DND-41 (cell line): ENCODE results near the gene KCNH1.

Experiments used
- ATAC-seq: fragments of 200-7000 bp; cut with Tn5 transposase; 3 replicates; pipeline ENCODE4 v1.9.1; 2021; ENCODE audit warnings: low read depth; ENCODE audit not compliant: insufficient read depth
- DNase-seq: peaks from one replicate; pipeline ENCODE4 v3.0.0-alpha.2; 2020
- H2AFZ ChIP-seq: 2 replicates; pipeline ENCODE4 v1.6.0; 2012; ENCODE audit warnings: low read depth, low read length
- H3K27ac ChIP-seq: 2 replicates; pipeline ENCODE4 v1.5.1; 2012; ENCODE audit warnings: low read length, inconsistent platforms
- H3K27me3 ChIP-seq: fragments of 200-600 bp; sonication (generic); 2 replicates; pipeline ENCODE4 v1.6.0; 2012; ENCODE audit warnings: low read length, mild to moderate bottlenecking, inconsistent platforms; ENCODE audit not compliant: insufficient read depth, poor library complexity
- H3K36me3 ChIP-seq: 2 replicates; pipeline ENCODE4 v1.5.1; 2012; ENCODE audit warnings: low read length, inconsistent platforms; ENCODE audit not compliant: insufficient read depth
- H3K4me1 ChIP-seq: 2 replicates; pipeline ENCODE4 v1.5.1; 2012; ENCODE audit warnings: mild to moderate bottlenecking, low read length; ENCODE audit not compliant: insufficient read depth
- H3K4me2 ChIP-seq: 2 replicates; pipeline ENCODE4 v1.6.0; 2012; ENCODE audit warnings: mild to moderate bottlenecking, moderate library complexity, low read length, inconsistent platforms; ENCODE audit not compliant: insufficient read depth
- H3K4me3 ChIP-seq, 2 experiments: fragments of 200-600 bp in 1 of 2; shearing (Covaris generic) in 1 of 2; 2 replicates each; pipeline ENCODE4 v1.5.1; 2012 to 2016; ENCODE audit warnings: inconsistent platforms in 2 of 2, low read length in 2 of 2, mild to moderate bottlenecking in 2 of 2, low read depth in 1 of 2, moderate library complexity in 1 of 2
- H3K79me2 ChIP-seq: 2 replicates; pipeline ENCODE4 v1.6.0; 2012; ENCODE audit warnings: low read length, inconsistent platforms; ENCODE audit not compliant: insufficient read depth
- H3K9ac ChIP-seq: 2 replicates; pipeline ENCODE4 v1.6.0; 2012; ENCODE audit warnings: low read depth, mild to moderate bottlenecking, inconsistent platforms, low read length, moderate library complexity
- H3K9me3 ChIP-seq: 2 replicates; pipeline ENCODE4 v1.5.1; 2012; ENCODE audit warnings: low read length, moderate library complexity, mild to moderate bottlenecking, inconsistent platforms; ENCODE audit not compliant: insufficient read depth, severe bottlenecking
- H4K20me1 ChIP-seq: 2 replicates; pipeline ENCODE4 v1.6.0; 2012; ENCODE audit warnings: low read length; ENCODE audit not compliant: insufficient read depth
- EZH2 ChIP-seq: IDR thresholded peaks from 3 replicates; pipeline ENCODE4 v1.6.1; 2012; ENCODE audit warnings: borderline replicate concordance, low read depth, mild to moderate bottlenecking, moderate library complexity, low read length, inconsistent platforms; ENCODE audit not compliant: severe bottlenecking
- TF ChIP-seq, protein P1 (sequence below): IDR thresholded peaks from 2 replicates; pipeline ENCODE4 v1.5.1; 2012; ENCODE audit warnings: borderline replicate concordance, low read length, moderate library complexity, mild to moderate bottlenecking; ENCODE audit not compliant: poor library complexity, severe bottlenecking; ENCODE audit errors: extremely low read depth

The KCNH1 gene

DNA sequence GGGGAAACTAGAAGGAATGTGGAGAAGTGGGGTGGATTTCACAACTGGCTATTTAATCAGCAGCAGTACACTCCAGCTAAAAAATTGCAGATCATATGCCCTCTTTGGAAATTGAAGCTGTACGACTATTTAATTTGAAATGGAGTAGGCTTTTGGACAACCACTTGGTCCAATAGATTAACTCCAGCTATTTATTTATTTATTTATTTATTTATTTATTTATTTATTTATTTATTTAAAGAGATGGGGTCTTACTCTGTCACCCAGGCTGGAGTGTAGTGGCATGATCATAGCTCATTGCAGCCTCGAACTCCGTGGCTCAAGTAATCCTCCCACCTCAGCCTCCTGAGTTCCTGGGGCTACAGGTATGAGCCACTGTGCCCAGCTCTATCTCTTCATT lies 312.3 kb downstream of the KCNH1 start:
- no peaks in the 10 kb centered on the region for H3K9me3 ChIP-seq
- ATAC-seq (no peak), DNase-seq (no peak)
- no peak overlapping the region for H3K9ac ChIP-seq
- no peak overlapping the region for H2AFZ ChIP-seq
- H3K27me3 ChIP-seq: no peaks in the 10 kb centered on the region
- no peak overlapping the region for H3K4me2 ChIP-seq
- H3K4me3 ChIP-seq: no peak overlapping the region
- H3K4me1 ChIP-seq: no peaks in the 10 kb centered on the region
- no peaks in the 10 kb centered on the region for H4K20me1 ChIP-seq
- H3K27ac ChIP-seq: no peak overlapping the region
- no peak for TF ChIP-seq EZH2
- TF ChIP-seq, protein P1, sequence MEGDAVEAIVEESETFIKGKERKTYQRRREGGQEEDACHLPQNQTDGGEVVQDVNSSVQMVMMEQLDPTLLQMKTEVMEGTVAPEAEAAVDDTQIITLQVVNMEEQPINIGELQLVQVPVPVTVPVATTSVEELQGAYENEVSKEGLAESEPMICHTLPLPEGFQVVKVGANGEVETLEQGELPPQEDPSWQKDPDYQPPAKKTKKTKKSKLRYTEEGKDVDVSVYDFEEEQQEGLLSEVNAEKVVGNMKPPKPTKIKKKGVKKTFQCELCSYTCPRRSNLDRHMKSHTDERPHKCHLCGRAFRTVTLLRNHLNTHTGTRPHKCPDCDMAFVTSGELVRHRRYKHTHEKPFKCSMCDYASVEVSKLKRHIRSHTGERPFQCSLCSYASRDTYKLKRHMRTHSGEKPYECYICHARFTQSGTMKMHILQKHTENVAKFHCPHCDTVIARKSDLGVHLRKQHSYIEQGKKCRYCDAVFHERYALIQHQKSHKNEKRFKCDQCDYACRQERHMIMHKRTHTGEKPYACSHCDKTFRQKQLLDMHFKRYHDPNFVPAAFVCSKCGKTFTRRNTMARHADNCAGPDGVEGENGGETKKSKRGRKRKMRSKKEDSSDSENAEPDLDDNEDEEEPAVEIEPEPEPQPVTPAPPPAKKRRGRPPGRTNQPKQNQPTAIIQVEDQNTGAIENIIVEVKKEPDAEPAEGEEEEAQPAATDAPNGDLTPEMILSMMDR: no peak
- H3K79me2 ChIP-seq: no peaks in the 10 kb centered on the region
- H3K36me3 ChIP-seq: no peaks in the 10 kb centered on the region

DNA sequence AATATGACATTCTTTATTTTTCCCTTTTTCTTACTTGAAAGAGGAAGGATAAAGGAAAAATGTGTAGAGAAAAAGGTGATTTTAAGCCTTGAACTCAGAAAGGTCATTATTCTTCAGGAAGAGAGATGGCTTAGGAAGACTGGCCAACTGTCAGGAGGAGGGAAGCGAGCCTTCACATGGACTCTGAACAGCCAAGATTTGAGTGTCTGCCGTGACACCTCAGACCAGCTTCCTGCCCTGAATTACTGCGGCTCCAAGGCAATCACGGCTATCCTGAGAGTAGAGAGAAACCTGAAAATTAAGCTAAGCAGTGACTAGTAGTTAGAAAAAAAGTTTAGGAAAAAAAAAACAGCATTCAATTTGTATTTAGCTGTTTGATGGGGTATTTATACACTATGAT lies 314.7 kb downstream of the KCNH1 start:
- Histone ChIP-seq H4K20me1 (no peaks in the 10 kb centered on the region), H2AFZ (no peak overlapping the region), H3K27me3 (no peaks in the 10 kb centered on the region), H3K36me3 (no peaks in the 10 kb centered on the region), H3K4me2 (no peak overlapping the region), H3K4me3 (no peak overlapping the region), H3K79me2 (no peaks in the 10 kb centered on the region), H3K9ac (no peak overlapping the region), H3K27ac (no peak overlapping the region), H3K9me3 (no peaks in the 10 kb centered on the region), H3K4me1 (no peaks in the 10 kb centered on the region)
- no peak for DNase-seq
- no peak for TF ChIP-seq EZH2
- TF ChIP-seq, protein P1: no peak
- no peak for ATAC-seq

DNA sequence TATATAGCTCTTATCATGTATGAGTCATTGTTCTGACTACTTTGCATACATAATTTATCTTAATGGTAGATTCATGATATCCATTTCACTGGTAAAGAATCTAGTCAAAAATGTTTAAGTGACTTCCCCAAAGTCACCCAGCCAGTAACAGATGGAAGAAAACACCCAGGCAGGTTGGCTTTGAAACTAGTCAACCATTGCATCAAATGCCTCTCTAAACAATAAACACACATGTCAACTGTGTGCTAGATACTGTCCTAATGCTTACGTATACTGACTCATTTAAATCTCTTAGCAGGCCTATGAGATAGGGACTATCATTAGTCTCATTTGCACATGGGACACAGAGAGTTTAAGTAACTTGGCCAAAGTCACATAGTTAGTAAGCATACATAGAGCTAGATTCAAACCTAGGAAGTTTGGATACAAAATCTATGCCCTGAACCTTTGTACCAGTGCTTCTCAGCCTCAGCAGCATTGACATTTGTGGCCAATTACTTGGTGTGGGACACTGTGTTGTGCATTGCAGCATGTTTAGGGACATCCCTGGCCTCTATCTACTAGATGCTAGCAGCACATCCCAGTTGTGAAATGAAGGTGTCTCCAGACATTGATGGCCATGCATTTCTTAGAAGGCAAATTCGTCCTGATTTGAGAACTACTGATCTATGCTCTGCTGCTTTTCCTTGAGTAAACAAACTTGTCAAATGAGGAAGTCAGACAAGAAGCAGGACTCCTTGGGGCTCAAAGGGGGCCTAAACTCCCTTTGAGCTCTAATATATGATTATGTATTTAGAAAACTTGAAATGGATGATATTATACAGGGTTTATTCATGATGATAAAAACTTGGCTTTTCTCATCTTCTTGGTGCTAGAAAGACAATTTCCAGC lies 316.3 kb downstream of the KCNH1 start:
- Histone ChIP-seq H3K36me3 (no peaks in the 10 kb centered on the region), H3K9ac (no peak overlapping the region), H3K79me2 (no peaks in the 10 kb centered on the region), H3K27me3 (no peaks in the 10 kb centered on the region), H2AFZ (no peak overlapping the region), H3K4me2 (no peak overlapping the region), H3K27ac (no peak overlapping the region), H3K9me3 (no peaks in the 10 kb centered on the region), H3K4me3 (no peak overlapping the region), H4K20me1 (no peaks in the 10 kb centered on the region), H3K4me1 (no peaks in the 10 kb centered on the region)
- TF ChIP-seq, protein P1: no peak
- TF ChIP-seq EZH2: no peak
- ATAC-seq: no peak
- DNase-seq: no peak
